Subcutaneous adipose tissue (tissue), 4 donors: ENCODE measurements around the gene CD101. TPM values are rescaled to one million over a fixed set of nuclear protein-coding genes. Genes with fewer than 3 reads are reported as not detected.

Experiments used
- total RNA-seq, 4 donors: library from RNA; depleted of rRNA; stranded (reverse); fragments of >200 nt; gene quantifications; one replicate each; pipeline ENCODE4 v1.1.0, GENCODE V29; 2016
- TF ChIP-seq, protein P1 (sequence below): fragments of 450-650 bp; IDR thresholded peaks from one replicate; pipeline ENCODE4 v1.5.1; 2016; ENCODE audit warnings: low read depth, mild to moderate bottlenecking, control low read depth, antibody characterized with exemption, moderate library complexity

Gene CD101
- total RNA-seq, 4 donors from 2014 or later, result 0.49 to 0.51 TPM; not detected in 2

DNA sequence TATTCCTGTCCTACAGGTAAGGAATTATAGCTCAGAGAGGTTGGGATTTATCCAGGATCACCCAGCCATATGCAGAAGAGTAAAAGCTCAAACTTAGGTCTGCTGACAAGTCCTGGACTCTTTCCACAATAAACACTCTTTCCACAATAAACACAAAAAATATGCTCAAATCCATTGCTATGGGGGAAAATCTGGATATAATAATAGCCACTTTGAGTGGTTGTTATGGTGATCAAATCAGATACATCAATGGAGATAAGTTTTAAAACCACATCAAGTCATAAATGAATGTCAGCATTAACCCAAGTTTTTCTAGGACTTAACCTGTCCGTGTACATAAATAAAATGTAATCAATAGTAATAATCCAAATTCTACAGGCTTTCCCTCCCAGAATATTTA, 36.2 kb downstream of the CD101 start:
- TF ChIP-seq, protein P1, sequence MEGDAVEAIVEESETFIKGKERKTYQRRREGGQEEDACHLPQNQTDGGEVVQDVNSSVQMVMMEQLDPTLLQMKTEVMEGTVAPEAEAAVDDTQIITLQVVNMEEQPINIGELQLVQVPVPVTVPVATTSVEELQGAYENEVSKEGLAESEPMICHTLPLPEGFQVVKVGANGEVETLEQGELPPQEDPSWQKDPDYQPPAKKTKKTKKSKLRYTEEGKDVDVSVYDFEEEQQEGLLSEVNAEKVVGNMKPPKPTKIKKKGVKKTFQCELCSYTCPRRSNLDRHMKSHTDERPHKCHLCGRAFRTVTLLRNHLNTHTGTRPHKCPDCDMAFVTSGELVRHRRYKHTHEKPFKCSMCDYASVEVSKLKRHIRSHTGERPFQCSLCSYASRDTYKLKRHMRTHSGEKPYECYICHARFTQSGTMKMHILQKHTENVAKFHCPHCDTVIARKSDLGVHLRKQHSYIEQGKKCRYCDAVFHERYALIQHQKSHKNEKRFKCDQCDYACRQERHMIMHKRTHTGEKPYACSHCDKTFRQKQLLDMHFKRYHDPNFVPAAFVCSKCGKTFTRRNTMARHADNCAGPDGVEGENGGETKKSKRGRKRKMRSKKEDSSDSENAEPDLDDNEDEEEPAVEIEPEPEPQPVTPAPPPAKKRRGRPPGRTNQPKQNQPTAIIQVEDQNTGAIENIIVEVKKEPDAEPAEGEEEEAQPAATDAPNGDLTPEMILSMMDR, result no peak

DNA sequence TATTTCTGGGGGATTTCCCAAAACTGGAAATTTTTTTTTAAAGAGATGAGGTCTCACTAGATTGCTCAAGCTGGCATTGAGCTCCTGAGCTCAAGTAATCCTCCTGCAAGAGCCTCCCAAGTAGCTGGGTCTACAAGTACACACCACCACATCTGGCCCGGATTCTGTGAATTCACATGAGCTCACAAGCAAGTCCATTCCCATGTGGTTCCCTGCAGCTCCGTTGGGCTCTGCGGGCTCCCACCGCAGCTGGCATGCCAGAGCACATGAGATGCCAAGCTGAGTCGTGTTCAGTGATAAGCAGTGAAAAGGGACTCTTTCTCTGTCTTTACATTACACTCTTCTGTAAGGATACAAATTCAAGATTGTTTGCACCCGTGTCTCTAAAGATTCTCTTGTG, 36.7 kb downstream of the CD101 start:
- TF ChIP-seq, protein P1, result no peak

GRCh38 chr1:117044217-117044616, 42.7 kb downstream of the CD101 start:
- TF ChIP-seq, protein P1, result no peak

DNA sequence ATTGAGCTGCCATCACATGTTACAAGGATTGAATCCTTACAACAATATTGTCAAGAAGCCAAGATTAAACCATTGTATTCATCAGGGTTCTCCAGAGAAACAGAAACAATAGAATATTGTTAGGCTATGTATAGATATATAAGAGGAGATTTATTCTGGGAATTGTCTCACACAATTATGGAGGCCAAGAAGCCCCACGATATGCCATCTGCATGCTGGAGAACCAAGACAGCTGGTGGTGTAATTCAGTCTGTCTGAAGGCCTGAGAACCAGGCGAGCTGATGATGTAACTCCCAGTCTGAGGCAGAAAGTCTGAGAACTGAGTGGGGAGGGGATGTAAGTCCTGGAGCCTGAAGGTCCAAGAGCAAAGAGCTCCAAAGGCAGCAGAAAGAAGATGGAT, 44.1 kb downstream of the CD101 start:
- TF ChIP-seq, protein P1, result no peak

- TF ChIP-seq, protein P1, result no peak
These were observed 45.2 kb downstream of the CD101 start for GRCh38 chr1:117046781-117047180.

GRCh38 chr1:117047271-117047670, 45.7 kb downstream of the CD101 start:
- TF ChIP-seq, protein P1, result no peak

DNA sequence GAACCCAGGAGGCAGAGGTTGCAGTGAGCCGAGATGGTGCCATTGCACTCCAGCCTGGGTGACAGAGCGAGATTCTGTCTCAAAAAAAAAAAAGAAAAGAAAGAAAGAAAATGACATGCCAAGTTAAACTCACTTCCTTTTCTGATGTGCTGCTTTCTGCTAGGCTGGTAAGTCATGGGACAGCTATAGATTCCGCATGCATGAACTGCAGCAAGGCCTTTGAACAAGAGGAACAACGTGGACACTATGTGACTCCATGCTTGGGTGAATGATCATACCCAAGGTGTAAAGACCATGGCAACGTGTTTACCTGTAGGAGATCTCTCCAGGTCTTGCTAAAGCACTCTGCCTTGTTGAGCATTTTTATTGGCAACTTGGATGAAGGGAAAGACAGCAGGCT, 48.3 kb downstream of the CD101 start:
- TF ChIP-seq, protein P1, result no peak
